Retinal pigment epithelial cell (primary cell): ENCODE measurements around the gene ITM2C.

ENCODE experiments used
- DNase-seq: peaks from one replicate; pipeline ENCODE4 v3.0.0-alpha.2; 2010; ENCODE audit warnings: low read depth
- H3K4me3 ChIP-seq: 2 replicates; pipeline ENCODE4 v1.5.1; 2011; ENCODE audit warnings: mild to moderate bottlenecking, low read length, control low read depth, moderate library complexity
- CTCF ChIP-seq: conservative IDR thresholded peaks from 2 replicates; pipeline ENCODE4 v1.5.1; 2011; ENCODE audit warnings: low read depth, low read length, control low read depth, inconsistent platforms

ITM2C gene

GRCh38 chr2:230927711-230928341, 63.1 kb downstream of the ITM2C start:
- H3K4me3 ChIP-seq, result no peak overlapping the region
- no peak for DNase-seq
- no peak for TF ChIP-seq CTCF
